Prostate gland (tissue), 2 donors: ENCODE measurements around the gene ALG13. TPM values are rescaled to one million over a fixed set of nuclear protein-coding genes. Genes with fewer than 3 reads are reported as not detected.

ENCODE experiments used
- DNase-seq: peaks from one replicate; pipeline ENCODE4 v3.0.0-alpha.2; 2019; ENCODE audit warnings: low spot score
- H3K27ac ChIP-seq, 2 donors: fragments of 200-600 bp; sonication (generic); 2 replicates each; pipeline ENCODE4 v1.5.1; 2017 to 2019
- H3K27me3 ChIP-seq: fragments of 200-600 bp; sonication (generic); replicated peaks from 2 replicates; pipeline ENCODE4 v1.5.1; 2019; ENCODE audit not compliant: insufficient read depth
- H3K36me3 ChIP-seq, 2 donors: fragments of 200-600 bp; sonication (generic); 1 replicate in 1 of 2; 2 replicates in 1 of 2; pipeline versions ENCODE4 v1.5.1 to v1.8.1; 2017 to 2019
- H3K4me1 ChIP-seq: fragments of 200-600 bp; sonication (generic); replicated peaks from 2 replicates; pipeline ENCODE4 v1.5.1; 2019
- H3K4me3 ChIP-seq, 2 donors: fragments of 200-600 bp; sonication (generic); 2 replicates each; pipeline ENCODE4 v1.5.1; 2017 to 2019
- H3K9me3 ChIP-seq: fragments of 200-600 bp; sonication (generic); 2 replicates; pipeline ENCODE4 v1.5.1; 2017
- CTCF ChIP-seq, 4 experiments: fragments of 200-600 bp in 2 of 4; fragments of 450-650 bp in 2 of 4; sonication (generic) in 2 of 4; IDR thresholded peaks; 1 replicate in 3 of 4; 2 replicates in 1 of 4; pipeline ENCODE4 v1.5.1; 2016 to 2019; ENCODE audit warnings: antibody characterized with exemption in 4 of 4, mild to moderate bottlenecking in 2 of 4, moderate library complexity in 2 of 4
- POLR2A ChIP-seq: fragments of 450-650 bp; IDR thresholded peaks from one replicate; pipeline ENCODE4 v1.6.1; 2016; ENCODE audit warnings: antibody characterized with exemption, mild to moderate bottlenecking
- POLR2AphosphoS5 ChIP-seq: sonication (generic); formaldehyde crosslinking; IDR thresholded peaks from one replicate; pipeline ENCODE4 v1.6.1; 2017; ENCODE audit warnings: antibody characterized with exemption
- WGBS: methylation state at CpG from one replicate; pipeline ENCODE4 v1.1.5; 2018; 5-methylcytosine and 5-hydroxymethylcytosine counted together
- intact Hi-C: fragments of 100-400 bp; cut with DNase I; formaldehyde crosslinking; loops from one replicate; pipeline ENCODE4 v1.14.2; 2022
- total RNA-seq, 2 donors: library from RNA; depleted of rRNA; stranded (reverse); fragments of >200 nt; gene quantifications; one replicate each; pipeline ENCODE4 v1.1.0, GENCODE V29; 2016

Gene ALG13
- total RNA-seq, 2 donors from 2014 or later: 78.6 to 131 TPM

- TF ChIP-seq POLR2AphosphoS5 (no peak), CTCF (IDR thresholded peaks at IDR 0.05) (no peak)
- Histone ChIP-seq H3K27ac (no peak overlapping the region), H3K9me3 (no peaks in the 10 kb centered on the region), H3K4me1 (no peaks in the 10 kb centered on the region), H3K36me3 (no peaks in the 10 kb centered on the region), H3K4me3 (no peak overlapping the region), H3K27me3 (no peaks in the 10 kb centered on the region)
- WGBS: 100% methylated on average over 1 of the region's 1 CpG
- intact Hi-C loops: no loop called here
- DNase-seq: no peak
Measured at GRCh38 chrX:111646515-111646914, 34.5 kb upstream of the ALG13 start.

GRCh38 chrX:111648802-111649201 lies 32.2 kb upstream of the ALG13 start:
- H3K4me3 ChIP-seq: no peak overlapping the region
- H3K27me3 ChIP-seq: no peaks in the 10 kb centered on the region
- no peak overlapping the region for H3K27ac ChIP-seq
- intact Hi-C loops: no loop called here
- H3K4me1 ChIP-seq: no peaks in the 10 kb centered on the region
- H3K9me3 ChIP-seq: no peaks in the 10 kb centered on the region
- no peak for DNase-seq
- WGBS: no CpG with 5 or more reads among the region's 3 CpGs
- TF ChIP-seq POLR2AphosphoS5 (no peak), POLR2A (no peak), CTCF (IDR thresholded peaks at IDR 0.05) (no peak)
- H3K36me3 ChIP-seq: no peaks in the 10 kb centered on the region

GRCh38 chrX:111649638-111650037 lies 31.3 kb upstream of the ALG13 start:
- TF ChIP-seq POLR2AphosphoS5 (no peak), CTCF (IDR thresholded peaks at IDR 0.05) (no peak), POLR2A (no peak)
- no peak for DNase-seq
- no peaks in the 10 kb centered on the region for H3K27me3 ChIP-seq
- intact Hi-C loops: no loop called here
- no CpG with 5 or more reads among the region's 1 CpG for WGBS
- H3K4me3 ChIP-seq: no peak overlapping the region
- H3K9me3 ChIP-seq: no peaks in the 10 kb centered on the region
- no peaks in the 10 kb centered on the region for H3K36me3 ChIP-seq
- H3K4me1 ChIP-seq: no peaks in the 10 kb centered on the region
- no peak overlapping the region for H3K27ac ChIP-seq

GRCh38 chrX:111650845-111651244 lies 30.1 kb upstream of the ALG13 start:
- intact Hi-C loops: no loop called here
- H3K27me3 ChIP-seq: no peaks in the 10 kb centered on the region
- no peaks in the 10 kb centered on the region for H3K4me1 ChIP-seq
- TF ChIP-seq POLR2AphosphoS5: no peak
- no peak for TF ChIP-seq POLR2A
- no peak for TF ChIP-seq CTCF (IDR thresholded peaks at IDR 0.05)
- DNase-seq: no peak
- no peaks in the 10 kb centered on the region for H3K9me3 ChIP-seq
- no peak overlapping the region for H3K4me3 ChIP-seq
- no peak overlapping the region for H3K27ac ChIP-seq
- no peaks in the 10 kb centered on the region for H3K36me3 ChIP-seq

GRCh38 chrX:111652719-111653118 lies 28.3 kb upstream of the ALG13 start:
- TF ChIP-seq POLR2A (no peak), CTCF (IDR thresholded peaks at IDR 0.05) (no peak), POLR2AphosphoS5 (no peak)
- no peak for DNase-seq
- intact Hi-C loops: no loop called here
- no peak overlapping the region for H3K27ac ChIP-seq
- H3K4me1 ChIP-seq: no peaks in the 10 kb centered on the region
- no peaks in the 10 kb centered on the region for H3K27me3 ChIP-seq
- 30% methylated on average over 3 of the region's 3 CpGs for whole genome bisulfite sequencing
- no peak overlapping the region for H3K4me3 ChIP-seq
- no peaks in the 10 kb centered on the region for H3K9me3 ChIP-seq
- H3K36me3 ChIP-seq: no peaks in the 10 kb centered on the region
